Left ventricle myocardium inferior (tissue), 1 donor: ENCODE results near the gene PLAAT1. TPM values are rescaled to one million over a fixed set of nuclear protein-coding genes. Genes with fewer than 3 reads are reported as not detected.

Experiments used
- DNase-seq: peaks from one replicate; pipeline ENCODE4 v3.0.0-alpha.2; 2020
- H3K27ac ChIP-seq: fragments of 200-600 bp; replicated peaks from 2 replicates; pipeline ENCODE4 v1.8.0; 2021
- H3K27me3 ChIP-seq: fragments of 200-600 bp; 2 replicates; pipeline ENCODE4 v1.8.0; 2021; ENCODE audit warnings: low read depth
- H3K36me3 ChIP-seq: fragments of 200-600 bp; 2 replicates; pipeline ENCODE4 v1.8.0; 2021
- H3K4me1 ChIP-seq: fragments of 200-600 bp; 2 replicates; pipeline ENCODE4 v1.8.0; 2021
- H3K4me3 ChIP-seq: fragments of 200-600 bp; 2 replicates; pipeline ENCODE4 v1.8.0; 2021; ENCODE audit warnings: mild to moderate bottlenecking, moderate library complexity
- H3K9me3 ChIP-seq: fragments of 200-600 bp; replicated peaks from 2 replicates; pipeline ENCODE4 v1.8.0; 2021
- intact Hi-C: fragments of 100-400 bp; cut with micrococcal nuclease; formaldehyde crosslinking; loops from one replicate; pipeline ENCODE4 v1.11.0; 2022
- total RNA-seq: library from RNA; stranded (reverse); fragmentation: NEBNext Ultra II Directional; extraction: Animal tissue kit (Norgen Biotek cat#: 25700); gene quantifications from one replicate; pipeline ENCODE4 v1.2.1, GENCODE V29; 2021
- TF ChIP-seq, protein P1 (sequence below): fragments of 200-600 bp; IDR thresholded peaks from 2 replicates; pipeline ENCODE4 v1.8.0; 2021; ENCODE audit warnings: antibody characterized with exemption, mild to moderate bottlenecking, borderline replicate concordance
- donor health status: DM: no; HTN: yes; CAD: no; lungs with severe emphysema.

PLAAT1 gene
- total RNA-seq, 1 donor from 2014 or later = 8.1 TPM

DNA sequence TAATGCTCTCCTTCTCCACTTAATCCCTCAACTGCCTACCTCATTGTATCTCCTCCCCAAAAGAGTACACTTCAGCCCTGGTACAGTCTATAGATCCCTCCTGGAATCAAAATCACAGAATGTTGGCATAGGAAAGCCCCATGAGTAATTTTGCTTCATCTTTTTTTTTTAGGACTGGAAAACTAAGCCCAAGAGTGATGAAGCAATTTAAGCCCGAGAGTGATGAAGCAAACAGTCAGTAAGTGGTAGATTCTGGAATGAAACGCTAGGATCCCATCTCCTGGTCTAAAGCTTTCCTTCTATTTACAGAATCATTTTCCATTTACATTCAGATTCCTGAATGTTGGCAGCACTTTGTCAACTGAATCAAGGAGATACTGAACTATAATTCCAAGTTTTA is 29.8 kb upstream of the PLAAT1 start:
- H3K4me1 ChIP-seq = peaks cover 3% of the 10 kb centered on the region

DNA sequence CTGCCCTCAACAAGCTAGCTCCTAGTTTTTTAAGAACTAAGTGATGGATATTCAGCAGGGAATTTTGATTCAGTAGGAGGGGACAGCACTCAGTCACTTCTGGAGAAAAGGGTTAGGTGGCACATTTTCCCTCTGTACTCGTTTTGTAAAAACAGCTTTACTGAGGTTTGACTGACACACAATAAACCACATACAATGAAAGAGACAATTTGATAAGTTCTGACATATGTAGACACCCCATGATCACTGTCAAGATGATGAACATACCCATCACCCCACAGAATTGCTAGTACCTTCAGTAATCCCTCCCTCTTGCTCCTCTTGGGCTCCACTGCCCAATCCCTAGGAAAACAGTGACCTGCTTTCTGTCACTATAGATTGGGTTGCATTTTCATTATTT is 29.0 kb upstream of the PLAAT1 start:
- intact Hi-C loops = no loop called here
- Histone ChIP-seq H3K9me3 (no peaks in the 10 kb centered on the region), H3K4me1 (peaks cover 3% of the 10 kb centered on the region), H3K27me3 (peaks cover 20% of the 10 kb centered on the region), H3K27ac (no peak overlapping the region), H3K4me3 (no peak overlapping the region), H3K36me3 (no peaks in the 10 kb centered on the region)
- TF ChIP-seq, protein P1, sequence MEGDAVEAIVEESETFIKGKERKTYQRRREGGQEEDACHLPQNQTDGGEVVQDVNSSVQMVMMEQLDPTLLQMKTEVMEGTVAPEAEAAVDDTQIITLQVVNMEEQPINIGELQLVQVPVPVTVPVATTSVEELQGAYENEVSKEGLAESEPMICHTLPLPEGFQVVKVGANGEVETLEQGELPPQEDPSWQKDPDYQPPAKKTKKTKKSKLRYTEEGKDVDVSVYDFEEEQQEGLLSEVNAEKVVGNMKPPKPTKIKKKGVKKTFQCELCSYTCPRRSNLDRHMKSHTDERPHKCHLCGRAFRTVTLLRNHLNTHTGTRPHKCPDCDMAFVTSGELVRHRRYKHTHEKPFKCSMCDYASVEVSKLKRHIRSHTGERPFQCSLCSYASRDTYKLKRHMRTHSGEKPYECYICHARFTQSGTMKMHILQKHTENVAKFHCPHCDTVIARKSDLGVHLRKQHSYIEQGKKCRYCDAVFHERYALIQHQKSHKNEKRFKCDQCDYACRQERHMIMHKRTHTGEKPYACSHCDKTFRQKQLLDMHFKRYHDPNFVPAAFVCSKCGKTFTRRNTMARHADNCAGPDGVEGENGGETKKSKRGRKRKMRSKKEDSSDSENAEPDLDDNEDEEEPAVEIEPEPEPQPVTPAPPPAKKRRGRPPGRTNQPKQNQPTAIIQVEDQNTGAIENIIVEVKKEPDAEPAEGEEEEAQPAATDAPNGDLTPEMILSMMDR = no peak
- DNase-seq = no peak

More for the DNA sequence above, 29.8 kb upstream of the PLAAT1 start:
- Histone ChIP-seq H3K36me3 (no peaks in the 10 kb centered on the region), H3K9me3 (no peaks in the 10 kb centered on the region), H3K27ac (no peak overlapping the region), H3K4me3 (no peak overlapping the region), H3K27me3 (peaks cover 20% of the 10 kb centered on the region)
- TF ChIP-seq, protein P1 = no peak
- DNase-seq = no peak
- intact Hi-C loops = no loop called here

DNA sequence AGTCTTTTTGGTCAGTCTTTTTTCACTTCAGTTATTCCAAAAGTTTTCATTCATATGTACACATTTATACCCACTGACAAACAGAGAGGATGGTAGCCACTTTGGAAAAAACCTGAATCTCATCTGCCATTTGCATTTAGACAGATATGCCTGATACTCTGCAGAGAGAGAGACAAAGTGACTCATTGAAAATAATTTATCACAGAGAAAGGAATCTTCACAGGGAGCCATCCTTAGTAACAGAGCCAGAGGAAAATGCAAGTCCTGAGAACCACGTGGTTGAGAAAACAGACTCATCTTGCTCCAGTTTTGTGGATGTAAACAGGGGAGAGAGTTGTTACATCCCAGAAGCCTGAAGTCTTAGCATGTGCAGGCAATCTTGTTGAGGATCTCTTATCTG is 28.2 kb upstream of the PLAAT1 start:
- no peak overlapping the region for H3K27ac ChIP-seq
- H3K36me3 ChIP-seq = no peaks in the 10 kb centered on the region
- intact Hi-C loops = no loop called here
- no peak for DNase-seq
- TF ChIP-seq, protein P1 = no peak
- peaks cover 20% of the 10 kb centered on the region for H3K27me3 ChIP-seq
- no peaks in the 10 kb centered on the region for H3K9me3 ChIP-seq
- no peak overlapping the region for H3K4me3 ChIP-seq
- peaks cover under 1% of the 10 kb centered on the region for H3K4me1 ChIP-seq

DNA sequence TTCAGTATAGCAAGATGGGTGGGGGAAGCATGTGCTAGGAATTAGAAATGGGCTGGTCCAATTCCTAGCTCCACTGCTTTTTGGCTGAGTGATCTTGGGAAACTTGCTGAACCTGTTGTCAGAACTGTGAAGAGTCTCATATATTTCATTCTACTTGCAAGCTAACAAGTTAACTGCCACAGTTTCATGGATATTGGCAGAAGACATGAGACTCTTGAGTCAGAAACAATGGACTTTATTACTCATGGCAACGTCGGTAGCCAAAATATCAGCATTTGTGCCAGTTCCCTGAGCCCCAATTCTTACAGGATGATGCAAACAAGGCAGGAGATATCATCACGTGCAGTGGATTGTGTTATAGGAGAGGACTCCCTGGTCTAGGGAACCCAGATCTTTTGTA is 26.6 kb upstream of the PLAAT1 start:
- H3K4me3 ChIP-seq = no peak overlapping the region
- intact Hi-C loops = no loop called here
- DNase-seq = no peak
- no peaks in the 10 kb centered on the region for H3K36me3 ChIP-seq
- H3K27me3 ChIP-seq = peaks cover 20% of the 10 kb centered on the region
- TF ChIP-seq, protein P1 = no peak
- H3K27ac ChIP-seq = no peak overlapping the region
- no peaks in the 10 kb centered on the region for H3K9me3 ChIP-seq
- H3K4me1 ChIP-seq = no peaks in the 10 kb centered on the region

DNA sequence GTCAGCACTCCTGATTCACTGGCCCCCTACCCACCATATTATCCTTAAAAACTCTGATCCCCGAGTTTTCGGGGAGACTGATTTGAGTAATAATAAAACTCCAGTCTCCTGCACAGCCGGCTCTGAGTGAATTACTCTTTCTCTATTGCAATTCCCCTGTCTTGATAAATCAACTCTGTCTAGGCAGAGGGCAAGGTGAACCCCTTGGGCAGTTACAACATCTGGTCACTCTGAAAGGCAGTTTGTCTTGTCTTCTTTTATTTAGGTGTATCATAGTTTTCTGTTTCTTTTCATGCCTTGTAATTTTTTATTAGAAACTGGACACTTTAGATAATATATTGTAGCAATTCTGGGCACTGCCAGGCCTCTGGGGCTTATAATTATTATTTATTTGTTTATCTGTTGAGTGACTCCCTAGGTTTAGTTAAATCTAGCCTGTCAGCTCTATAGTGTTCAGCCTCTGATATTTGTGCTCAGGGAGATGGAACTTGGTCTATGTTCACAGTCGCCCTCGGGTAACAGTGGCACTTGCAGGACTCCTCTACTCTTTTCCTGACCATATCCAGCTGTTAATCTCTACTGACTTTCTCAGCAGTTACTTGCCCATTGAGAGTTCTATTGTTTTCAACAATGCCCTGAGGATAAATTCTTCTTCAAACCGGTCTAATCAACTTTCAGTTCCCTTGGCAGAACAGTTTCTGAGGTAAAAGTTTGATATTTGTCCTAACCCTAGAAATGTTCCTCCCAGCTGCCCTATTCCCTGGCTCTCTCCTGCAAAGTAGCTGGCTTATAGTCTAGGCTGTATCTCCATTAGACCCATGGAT is 15.5 kb upstream of the PLAAT1 start:
- Histone ChIP-seq H3K27me3 (no peaks in the 10 kb centered on the region), H3K27ac (no peak overlapping the region), H3K9me3 (no peaks in the 10 kb centered on the region), H3K36me3 (no peaks in the 10 kb centered on the region), H3K4me3 (no peak overlapping the region), H3K4me1 (no peaks in the 10 kb centered on the region)
- no peak for DNase-seq
- intact Hi-C loops = no loop called here
- TF ChIP-seq, protein P1 = no peak
